Lung (tissue), 16 donors: ENCODE data around the gene HNRNPR. TPM values are rescaled to one million over a fixed set of nuclear protein-coding genes. Genes with fewer than 3 reads are reported as not detected.

Experiments
- ATAC-seq: fragments of 200-7000 bp; cut with Tn5 transposase; one replicate; pipeline ENCODE4 v1.9.1; 2020; ENCODE audit warnings: moderate number of reproducible peaks; ENCODE audit not compliant: insufficient read depth, low FRiP score
- DNase-seq, 3 donors: peaks; one replicate each; pipeline ENCODE4 v3.0.0-alpha.2; 2013 to 2017
- H3K27ac ChIP-seq, 2 donors: one replicate each; pipeline ENCODE4 v1.5.1; 2013; ENCODE audit warnings: mild to moderate bottlenecking in 2 of 2, moderate library complexity in 2 of 2, control low read depth in 1 of 2, inconsistent platforms in 1 of 2, low read depth in 1 of 2, low read length in 1 of 2
- H3K27me3 ChIP-seq, 3 donors: one replicate each; pipeline ENCODE4 v1.5.1; 2013; ENCODE audit warnings: low read length in 2 of 3; ENCODE audit not compliant: control insufficient read depth in 3 of 3, insufficient read depth in 3 of 3
- H3K36me3 ChIP-seq, 4 donors: one replicate each; pipeline ENCODE4 v1.5.1; 2013; ENCODE audit warnings: low read length in 4 of 4, mild to moderate bottlenecking in 1 of 4, moderate library complexity in 1 of 4; ENCODE audit not compliant: control insufficient read depth in 4 of 4, insufficient read depth in 4 of 4
- H3K4me1 ChIP-seq, 5 donors: one replicate each; pipeline ENCODE4 v1.5.1; 2013; ENCODE audit warnings: low read length in 5 of 5, mild to moderate bottlenecking in 2 of 5, moderate library complexity in 1 of 5; ENCODE audit not compliant: control insufficient read depth in 5 of 5, insufficient read depth in 5 of 5
- H3K4me3 ChIP-seq: one replicate; pipeline ENCODE4 v1.5.1; 2013; ENCODE audit warnings: mild to moderate bottlenecking, control low read depth, moderate library complexity
- H3K9ac ChIP-seq, 2 donors: one replicate each; pipeline ENCODE4 v1.5.1; 2013; ENCODE audit warnings: low read length in 2 of 2, control low read depth in 1 of 2; ENCODE audit not compliant: insufficient read depth in 1 of 2
- H3K9me3 ChIP-seq, 4 donors: one replicate each; pipeline ENCODE4 v1.5.1; 2013; ENCODE audit warnings: low read length in 3 of 4, mild to moderate bottlenecking in 1 of 4, moderate library complexity in 1 of 4; ENCODE audit not compliant: control insufficient read depth in 4 of 4, insufficient read depth in 3 of 4
- WGBS, 2 donors: extraction: QIAGEN DNeasy Blood & Tissue Kit; methylation state at CpG; one replicate each; pipeline ENCODE4 v1.1.7; 2013; 5-methylcytosine and 5-hydroxymethylcytosine counted together
- long read RNA-seq, 5 donors: transcript quantifications; one replicate each; lab custom pipeline, GENCODE V29; 2026
- polyA plus RNA-seq, 2 donors: library from polyadenylated mRNA; stranded (reverse); fragments of 200-250 nt; gene quantifications; one replicate each; pipeline ENCODE4 v1.2.1, GENCODE V29; 2013
- total RNA-seq, 2 donors: library from RNA; depleted of rRNA in 1 of 2; stranded (reverse); fragments of >200 nt in 1 of 2; gene quantifications; one replicate each; pipeline ENCODE4 v1.2.1, GENCODE V29; 2014 to 2021
- TF ChIP-seq, protein P1 (sequence below): IDR thresholded peaks from 2 replicates; pipeline ENCODE4 v1.5.1; 2012; ENCODE audit warnings: mild to moderate bottlenecking; ENCODE audit errors: control extremely low read depth, extremely low read depth
- donor health status: control.
- donor health status: control.
- donor health status: Bipolar disorder and iron deficiency.
- donor health status: healthy.
- donor health status: DM: yes; HTN: yes; CAD: no.

Gene HNRNPR
- 100 to 1,000 TPM; 112 to 147 TPM for total RNA-seq
- polyA plus RNA-seq = 10 to 100 TPM; 54.2 to 77.8 TPM
- long read RNA-seq, donor 1, full-length matches to known transcripts = 19 of 64 reads
- long read RNA-seq, donor 1, partial matches to known transcripts = 26 of 64 reads
- long read RNA-seq, donor 1, other reads (novel, unspliced or antisense) = 19 of 64 reads
- long read RNA-seq, donor 2, full-length matches to known transcripts = 10 of 18 reads
- long read RNA-seq, donor 2, partial matches to known transcripts = 0 of 18 reads
- long read RNA-seq, donor 2, other reads (novel, unspliced or antisense) = 8 of 18 reads
- long read RNA-seq, donor 3, full-length matches to known transcripts = 19 of 34 reads
- long read RNA-seq, donor 3, partial matches to known transcripts = 5 of 34 reads
- long read RNA-seq, donor 3, other reads (novel, unspliced or antisense) = 10 of 34 reads
- long read RNA-seq, donor 4, partial matches to known transcripts = 0 of 4 reads
- long read RNA-seq, donor 4, other reads (novel, unspliced or antisense) = 0 of 4 reads
- long read RNA-seq, donor 5, full-length matches to known transcripts = 23 of 322 reads
- long read RNA-seq, donor 5, partial matches to known transcripts = 275 of 322 reads
- long read RNA-seq, donor 5, other reads (novel, unspliced or antisense) = 24 of 322 reads

DNA sequence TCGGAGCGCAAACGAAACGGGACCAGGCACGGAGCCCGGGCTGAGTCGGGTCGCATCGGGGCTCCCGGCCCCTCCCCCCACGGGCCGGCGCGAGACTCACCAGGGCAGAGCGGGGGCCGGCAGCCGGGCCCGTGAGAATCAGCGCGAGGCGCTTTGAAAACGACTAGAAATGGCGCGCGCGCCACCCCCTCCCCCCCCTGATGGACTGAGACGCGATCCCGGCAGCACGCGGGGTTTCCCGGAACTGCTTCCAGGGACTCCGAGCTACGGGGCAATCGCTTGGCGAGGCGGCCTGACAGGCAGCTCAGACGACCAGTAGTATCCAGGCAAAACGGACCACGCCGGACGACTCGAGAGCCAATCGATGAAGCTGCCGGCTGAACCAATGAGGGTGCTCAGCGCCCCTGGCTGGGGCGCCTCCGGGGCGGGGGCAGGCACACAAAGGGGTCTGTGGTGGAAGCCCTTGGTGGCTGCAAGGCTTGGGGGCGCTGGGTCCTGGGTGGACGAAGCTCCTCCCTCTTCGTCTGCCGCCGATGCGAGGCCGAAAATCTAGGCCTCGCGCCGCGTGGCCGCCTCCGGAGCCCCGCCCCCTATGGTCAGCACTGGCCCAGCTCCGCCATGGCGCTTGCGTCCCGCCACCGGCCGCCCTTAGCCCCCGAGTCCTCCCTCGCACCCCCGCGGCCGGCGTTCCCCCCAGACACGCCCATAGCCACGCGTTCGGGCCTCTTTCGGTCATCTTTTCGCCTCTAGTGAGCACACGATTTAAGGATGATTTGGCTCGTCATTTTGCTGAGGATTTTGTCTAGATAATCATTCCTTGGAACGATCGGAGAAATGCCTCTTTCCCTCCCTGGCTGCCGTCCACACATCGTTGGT, at the start of gene HNRNPR:
HNRNPR (minus strand) TSS at position 174 of the 876 bp plus-strand sequence. CDS start 3,276 bp downstream, outside the sequence.
- TF ChIP-seq, protein P1, sequence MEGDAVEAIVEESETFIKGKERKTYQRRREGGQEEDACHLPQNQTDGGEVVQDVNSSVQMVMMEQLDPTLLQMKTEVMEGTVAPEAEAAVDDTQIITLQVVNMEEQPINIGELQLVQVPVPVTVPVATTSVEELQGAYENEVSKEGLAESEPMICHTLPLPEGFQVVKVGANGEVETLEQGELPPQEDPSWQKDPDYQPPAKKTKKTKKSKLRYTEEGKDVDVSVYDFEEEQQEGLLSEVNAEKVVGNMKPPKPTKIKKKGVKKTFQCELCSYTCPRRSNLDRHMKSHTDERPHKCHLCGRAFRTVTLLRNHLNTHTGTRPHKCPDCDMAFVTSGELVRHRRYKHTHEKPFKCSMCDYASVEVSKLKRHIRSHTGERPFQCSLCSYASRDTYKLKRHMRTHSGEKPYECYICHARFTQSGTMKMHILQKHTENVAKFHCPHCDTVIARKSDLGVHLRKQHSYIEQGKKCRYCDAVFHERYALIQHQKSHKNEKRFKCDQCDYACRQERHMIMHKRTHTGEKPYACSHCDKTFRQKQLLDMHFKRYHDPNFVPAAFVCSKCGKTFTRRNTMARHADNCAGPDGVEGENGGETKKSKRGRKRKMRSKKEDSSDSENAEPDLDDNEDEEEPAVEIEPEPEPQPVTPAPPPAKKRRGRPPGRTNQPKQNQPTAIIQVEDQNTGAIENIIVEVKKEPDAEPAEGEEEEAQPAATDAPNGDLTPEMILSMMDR = no peak
- Histone ChIP-seq H3K4me3 (peak within 1 kb of the TSS; percentile 79), H3K4me1 (peaks cover 0 to 44% (median 18%) of the 10 kb centered on the region in 5 donors), H3K36me3 (no peaks in the 10 kb centered on the region), H3K27me3 (no peaks in the 10 kb centered on the region), H3K9ac (peak within 1 kb of the TSS; percentile 77 to 99), H3K27ac (peak within 1 kb of the TSS; percentile 94 to 99), H3K9me3 (no peaks in the 10 kb centered on the region)
- WGBS, 2 donors = 0 to 1% methylated on average over 84 to 87 of the region's 87 CpGs
- ATAC-seq = peak; percentile 97
- DNase-seq = peak; percentile 100

- no peak overlapping the region for H3K9ac ChIP-seq
- H3K9me3 ChIP-seq = peaks cover 0 to 1% (median 0%) of the 10 kb centered on the region in 4 donors
- 94 to 97% methylated on average over 15 of the region's 15 CpGs for WGBS, 2 donors
- no peaks in the 10 kb centered on the region for H3K27me3 ChIP-seq
- TF ChIP-seq, protein P1 = no peak
- ATAC-seq = peak; percentile 56
- H3K4me1 ChIP-seq = peaks cover 0 to 11% (median 0%) of the 10 kb centered on the region in 5 donors
- DNase-seq = no peak
- no peak overlapping the region for H3K4me3 ChIP-seq
- H3K36me3 ChIP-seq = peaks cover 0 to 5% (median 2%) of the 10 kb centered on the region in 4 donors
- H3K27ac ChIP-seq = peak overlapping the region in 1 of 2 donors; percentile 89
These were observed 49.6 kb upstream of the HNRNPR start for GRCh38 chr1:23393706-23394105.

DNA sequence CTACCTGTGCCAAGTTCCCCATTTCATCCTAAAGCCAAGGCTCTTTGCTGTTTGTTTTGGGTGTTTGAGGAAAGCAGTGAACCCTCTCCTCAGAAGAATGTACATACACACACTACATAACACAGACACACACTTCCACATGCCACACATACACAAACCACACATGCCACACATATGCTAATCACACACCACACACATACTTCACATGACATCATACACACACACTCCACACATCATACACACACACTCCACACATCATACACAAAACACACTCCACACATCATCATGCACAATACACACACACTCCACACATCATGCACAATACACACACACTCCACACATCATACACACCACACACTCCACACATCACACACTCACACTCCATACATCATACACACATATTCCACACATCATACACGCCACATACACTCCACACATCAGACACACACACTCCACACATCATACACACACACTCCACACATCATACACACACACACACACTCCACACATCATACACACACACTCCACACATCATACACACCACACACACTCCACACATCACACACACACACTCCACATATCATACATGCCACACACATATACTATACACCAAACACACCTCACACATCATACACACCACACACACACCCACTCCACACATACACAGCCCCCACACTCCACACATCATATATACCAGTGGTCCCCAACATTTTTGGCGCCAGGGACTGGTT, 48.2 kb upstream of the HNRNPR start:
- H3K27ac ChIP-seq = no peak overlapping the region
- TF ChIP-seq, protein P1 = no peak
- DNase-seq = no peak
- H3K9me3 ChIP-seq = peaks cover 0 to 1% (median 0%) of the 10 kb centered on the region in 4 donors
- 79 to 85% methylated on average over 2 of the region's 2 CpGs for WGBS, 2 donors
- peak overlapping the region in 1 of 2 donors; percentile 1 for H3K9ac ChIP-seq
- no peak overlapping the region for H3K4me3 ChIP-seq
- H3K36me3 ChIP-seq = peaks cover 0 to 5% (median 2%) of the 10 kb centered on the region in 4 donors
- ATAC-seq = no peak
- H3K27me3 ChIP-seq = no peaks in the 10 kb centered on the region
- peaks cover 0 to 11% (median 0%) of the 10 kb centered on the region in 5 donors for H3K4me1 ChIP-seq
